ENCODE data around the gene CHPF.

Gene CHPF

GRCh38 chr2:219567791-219568361 is 24.3 kb upstream of the CHPF start:
- no peak for DNase-seq

GRCh38 chr2:219567131-219567530 is 23.5 kb upstream of the CHPF start:
- no peak for DNase-seq

GRCh38 chr2:219566640-219567039 is 23.0 kb upstream of the CHPF start:
- no peak for DNase-seq

- DNase-seq, result no peak
Measured at GRCh38 chr2:219565130-219566080, 21.8 kb upstream of the CHPF start.

DNA sequence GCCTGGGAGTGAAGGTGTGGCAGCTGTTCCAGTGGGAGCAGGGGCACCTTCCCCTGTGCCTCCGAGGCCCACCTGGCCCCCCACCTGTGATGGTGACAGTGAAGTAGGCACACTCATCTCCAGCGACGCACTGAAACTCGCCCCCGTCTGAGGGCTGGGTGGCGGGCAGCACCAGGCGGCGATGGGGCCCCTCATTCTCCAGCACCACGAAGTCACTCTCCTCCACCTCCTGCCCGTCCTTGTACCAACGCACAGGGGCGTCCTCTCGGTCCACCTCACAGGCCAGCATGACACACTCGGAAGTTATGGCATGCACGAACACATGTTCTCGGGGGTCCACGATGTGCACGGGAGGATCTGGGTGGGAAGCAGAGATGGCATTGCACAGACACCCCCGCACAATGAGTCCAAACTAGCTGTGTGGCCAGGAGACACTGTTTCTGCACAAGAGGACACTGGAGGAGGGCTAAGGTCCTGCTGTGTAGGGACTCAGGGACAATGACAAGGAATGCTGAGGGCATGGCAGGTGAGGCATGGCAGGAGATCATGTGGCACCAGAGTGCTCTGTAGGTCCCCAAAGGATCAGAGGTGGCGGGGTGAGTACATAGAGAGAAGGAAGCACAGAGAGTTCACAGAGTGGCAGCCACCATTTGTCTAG is 19.8 kb upstream of the CHPF start:
- no peak for DNase-seq

DNA sequence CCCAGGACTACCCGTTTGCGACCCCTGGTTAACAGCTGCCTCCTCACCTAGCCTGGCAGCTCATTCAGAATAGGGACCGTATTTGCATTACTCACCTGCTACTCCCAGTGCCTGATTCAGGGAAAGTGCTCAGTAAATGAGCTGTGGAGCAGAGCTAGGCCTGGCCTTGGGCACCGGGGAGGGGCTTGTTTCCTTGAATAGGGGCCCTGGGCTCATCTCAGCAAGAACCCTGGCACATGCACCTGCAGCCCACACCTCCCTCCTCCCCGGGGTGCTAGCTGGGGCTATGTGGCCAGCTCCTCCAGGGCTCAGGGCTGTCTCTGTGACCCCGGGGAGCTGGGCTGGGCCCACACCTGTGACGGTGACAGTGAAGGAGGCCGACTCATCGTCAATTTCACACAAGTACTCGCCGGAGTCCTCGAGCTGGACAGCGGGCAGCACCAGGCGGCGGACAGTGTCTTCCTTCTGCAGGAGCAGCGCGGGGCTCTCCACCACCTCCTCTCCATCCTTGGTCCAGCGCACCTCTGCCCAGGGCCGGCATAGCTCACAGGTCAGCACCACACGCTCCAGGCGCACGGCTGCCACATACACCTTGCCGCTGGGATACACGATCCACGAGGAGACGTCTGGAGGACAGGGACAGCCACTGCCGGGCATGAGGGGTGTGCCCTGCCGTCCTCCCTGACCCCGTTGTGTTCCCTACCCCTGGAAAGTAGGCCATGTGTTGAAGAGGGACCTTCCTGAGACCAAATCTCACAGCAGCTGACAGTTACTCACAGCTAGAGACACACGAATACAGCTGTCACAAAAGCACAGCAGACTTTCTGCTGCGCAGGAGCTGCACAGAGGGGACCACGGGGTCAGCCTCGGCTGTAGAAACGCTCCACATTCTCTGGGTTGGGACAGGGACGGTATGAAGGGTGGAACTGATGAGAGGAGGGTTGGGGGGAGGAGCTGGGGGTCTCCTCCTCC is 18.7 kb upstream of the CHPF start:
- no peak for DNase-seq

GRCh38 chr2:219561179-219562048 is 17.8 kb upstream of the CHPF start:
- DNase-seq, result peak; percentile 50

GRCh38 chr2:219560893-219561178 is 17.2 kb upstream of the CHPF start:
- DNase-seq, result peak; percentile 44

- DNase-seq, result peak; percentile 71
Measured at GRCh38 chr2:219560037-219560892, 16.7 kb upstream of the CHPF start.

DNA sequence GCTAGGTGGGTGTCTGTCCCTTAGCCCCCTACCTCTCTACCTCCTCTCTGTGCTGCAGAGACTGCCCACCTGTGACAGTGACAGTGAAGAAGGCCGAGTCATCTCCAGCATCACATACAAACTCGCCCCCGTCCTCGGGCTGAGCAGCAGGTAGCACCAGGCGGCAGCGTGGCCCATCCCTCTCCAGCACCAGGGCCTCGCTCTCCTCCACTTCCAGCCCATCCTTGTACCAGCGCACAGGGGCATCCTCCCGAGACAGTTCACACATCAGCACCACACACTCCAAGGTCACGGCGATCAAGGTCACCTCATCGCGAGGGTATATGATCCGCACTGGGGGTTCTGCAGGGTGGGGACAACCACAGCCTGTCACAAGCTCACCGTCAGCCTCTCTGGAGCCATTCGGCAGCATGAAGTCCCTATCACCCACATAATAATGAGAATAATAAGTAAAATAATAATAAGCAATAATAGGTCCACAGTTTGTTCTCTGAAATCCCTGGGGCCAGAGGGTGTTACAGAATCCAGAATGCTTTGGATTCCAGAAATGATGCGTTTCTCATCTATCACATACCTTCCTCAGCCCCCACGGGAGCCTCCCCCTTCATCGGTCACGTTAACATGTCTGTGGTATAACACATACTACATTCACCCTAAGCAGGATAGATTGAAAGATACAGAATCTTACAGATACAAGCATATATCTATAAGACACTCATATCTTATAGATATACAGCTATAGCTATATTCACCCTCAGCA is 15.7 kb upstream of the CHPF start:
- peak; percentile 54 for DNase-seq

DNA sequence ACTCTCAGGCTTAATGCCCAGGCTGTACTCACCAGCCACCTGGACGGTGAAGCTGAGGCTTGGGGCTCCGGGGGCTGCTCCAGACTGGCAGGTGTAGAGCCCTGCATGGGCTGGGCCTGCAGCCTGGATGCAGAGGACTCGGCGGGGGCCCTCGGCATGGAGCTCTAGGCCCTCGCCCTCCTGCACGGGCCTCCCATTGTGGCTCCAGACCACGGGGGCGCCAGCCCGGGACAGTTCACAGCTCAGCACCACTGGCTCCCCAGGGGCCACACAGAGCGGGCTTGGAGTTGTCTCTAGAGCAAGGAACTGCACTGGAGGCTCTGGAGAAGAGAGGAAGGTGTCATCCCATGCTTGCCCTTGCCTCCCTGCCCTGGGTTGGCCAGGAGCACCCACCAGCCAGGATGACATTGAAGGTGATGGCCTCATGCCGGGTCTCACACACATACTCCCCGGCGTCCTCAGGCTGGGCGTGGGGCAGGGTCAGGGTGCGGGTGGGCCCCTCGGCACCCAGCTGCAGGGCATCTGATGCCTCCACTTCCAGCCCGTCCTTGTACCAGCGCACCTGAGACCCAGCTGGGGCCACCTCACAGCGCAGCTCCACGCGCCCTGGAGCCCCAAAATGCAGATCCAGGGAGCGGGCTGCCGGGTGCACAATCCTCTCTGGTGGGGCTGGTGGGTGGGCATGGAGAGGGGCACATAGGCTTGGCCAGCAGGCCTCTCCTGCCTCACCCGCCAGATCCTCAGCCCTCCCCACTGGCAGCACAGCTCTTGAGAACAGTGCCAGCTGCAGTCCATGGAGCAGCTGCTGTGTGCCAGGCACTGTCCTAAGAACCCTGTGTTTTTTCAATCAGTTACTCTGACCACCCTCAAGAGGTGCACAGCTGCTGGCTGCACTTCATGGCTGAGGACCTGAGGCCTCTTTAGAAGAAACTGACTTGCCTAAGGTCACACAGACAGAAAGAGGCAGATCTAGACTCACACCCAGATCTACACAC is 14.5 kb upstream of the CHPF start:
- DNase-seq, result no peak

DNA sequence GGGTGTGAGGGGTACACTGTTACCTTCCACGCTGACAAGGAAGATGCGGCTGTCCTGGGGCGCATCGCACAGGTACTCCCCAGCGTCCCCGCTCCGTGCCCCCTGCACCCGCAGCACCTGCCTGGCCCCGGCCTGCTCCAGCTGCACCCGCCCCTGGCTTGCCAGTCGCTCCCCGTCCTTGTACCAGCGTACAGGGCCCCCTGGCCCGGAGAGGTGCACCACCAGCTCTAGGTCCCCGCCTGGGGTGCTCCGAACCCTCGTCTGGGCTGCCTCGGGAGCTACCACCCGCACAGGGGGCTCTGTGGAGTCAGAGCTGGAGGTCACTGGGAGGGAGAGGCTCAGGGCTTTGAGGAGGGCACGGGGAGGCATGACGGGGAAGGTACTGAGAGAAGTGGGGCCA is 13.7 kb upstream of the CHPF start:
- no peak for DNase-seq

DNA sequence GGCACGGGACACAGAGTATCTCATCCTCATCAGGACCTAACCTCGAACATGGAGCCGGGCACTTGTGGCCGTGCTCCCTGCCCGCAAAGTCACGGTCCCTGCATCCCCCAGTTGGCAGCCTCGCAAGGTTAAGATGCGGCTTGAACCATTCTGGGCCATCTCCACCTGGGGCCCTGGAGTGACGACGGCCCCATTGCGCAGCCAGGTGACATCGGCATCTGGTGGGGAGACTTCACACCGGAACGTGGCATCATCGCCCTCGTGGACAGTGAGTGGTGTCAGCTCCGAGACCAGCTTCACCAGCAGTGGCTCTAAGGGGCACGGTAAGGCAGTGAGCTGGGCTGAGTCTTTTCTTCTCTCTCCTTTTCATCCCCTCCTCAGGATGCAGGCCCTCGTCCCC is 12.8 kb upstream of the CHPF start:
- DNase-seq, result no peak

GRCh38 chr2:219555956-219556355 is 12.3 kb upstream of the CHPF start:
- DNase-seq, result no peak

GRCh38 chr2:219554350-219554749 is 10.7 kb upstream of the CHPF start:
- no peak for DNase-seq

DNA sequence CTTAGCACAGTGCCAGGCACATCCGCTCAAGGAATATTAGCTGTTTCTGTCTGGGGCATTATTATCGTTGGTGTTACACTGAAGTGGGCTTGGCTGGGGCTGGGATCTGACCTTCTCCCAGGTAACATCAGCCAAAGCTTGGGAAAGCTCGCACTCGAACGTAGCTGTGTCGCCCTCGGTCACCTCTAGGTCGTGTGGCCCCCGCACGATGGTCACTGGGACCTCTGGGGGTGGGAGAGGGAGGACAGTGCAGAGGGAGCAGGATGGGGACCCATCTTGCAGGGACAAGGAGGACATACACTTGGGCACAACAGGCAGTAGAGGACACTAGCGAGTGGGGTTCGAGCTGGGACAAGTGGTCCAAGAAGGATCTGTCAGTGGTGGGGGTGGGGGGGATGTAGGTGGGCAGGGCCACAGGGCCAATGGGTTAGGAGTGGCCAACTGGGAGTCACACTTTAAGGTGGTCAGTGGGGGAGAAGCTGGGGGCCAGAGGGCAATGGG is 9.9 kb upstream of the CHPF start:
- no peak for DNase-seq

DNA sequence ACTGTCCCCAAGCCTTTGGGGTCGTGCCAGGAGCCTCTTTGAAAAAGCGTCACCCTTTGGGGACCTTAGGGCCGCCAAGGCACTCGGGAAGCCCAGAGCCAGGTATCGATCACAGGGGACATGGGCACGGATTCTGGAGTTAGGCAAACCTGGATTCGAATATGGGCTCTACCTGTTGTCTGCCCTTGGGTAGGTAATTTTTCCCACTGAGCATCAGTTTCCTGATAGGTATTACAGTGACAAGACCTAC is 9.5 kb upstream of the CHPF start:
- no peak for DNase-seq

DNA sequence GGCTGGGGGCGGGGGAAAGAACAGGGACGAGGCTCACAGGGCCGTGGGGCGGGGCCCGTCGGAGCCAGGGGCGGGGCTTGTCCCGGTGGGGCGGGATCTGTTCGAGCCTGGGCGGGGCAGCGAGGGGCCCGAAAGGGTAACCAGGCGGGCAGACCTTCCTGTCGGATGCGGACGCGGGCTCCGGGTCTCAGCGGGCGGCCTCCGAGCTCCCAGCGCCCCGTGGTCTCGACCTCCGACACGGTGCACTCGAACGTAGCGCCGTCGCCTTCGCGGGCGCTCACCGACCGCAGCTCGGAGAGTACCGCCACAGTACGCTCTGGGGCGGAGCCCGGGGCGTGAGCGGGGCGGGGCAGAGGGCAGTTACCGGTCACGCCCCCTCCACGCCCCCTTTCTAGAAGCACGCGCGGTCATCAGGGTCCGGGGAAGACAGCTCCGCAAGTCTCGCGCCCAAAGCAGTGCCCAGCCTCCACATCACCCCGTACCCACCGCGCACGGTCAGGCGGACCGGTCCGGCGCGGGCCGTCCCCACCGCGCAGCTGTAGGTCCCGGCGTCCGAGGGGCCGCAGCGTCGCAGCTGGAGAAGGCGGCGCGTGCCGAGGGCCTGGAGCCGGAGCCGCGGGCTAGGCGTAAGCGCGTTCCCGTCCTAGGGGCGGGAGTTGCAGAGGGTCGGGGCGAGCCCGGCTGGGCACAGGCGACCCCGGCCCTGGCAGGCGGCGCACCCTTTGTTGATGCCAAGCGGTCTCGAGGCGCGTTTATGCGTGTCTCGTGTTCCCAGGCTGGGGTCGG is 9.0 kb upstream of the CHPF start:
- peak; percentile 93 for DNase-seq

Measured in activated effector memory CD4-positive, alpha-beta T cell treated with anti-CD3 and anti-CD28 coated beads, Interleukin-2, amount 50 U/mL, for 16 hours (primary cell).